GM12872 (cell line): ENCODE data around the gene TMEM11.

Experiments used
- CTCF ChIP-seq: IDR thresholded peaks from 3 replicates; pipeline ENCODE4 v1.5.1; 2011; ENCODE audit warnings: low read depth, mild to moderate bottlenecking, low read length, moderate library complexity; ENCODE audit not compliant: insufficient read depth

The TMEM11 gene

GRCh38 chr17:21174186-21174585 is 39.8 kb downstream of the TMEM11 start:
- TF ChIP-seq CTCF: no peak

- no peak for TF ChIP-seq CTCF
Measured at GRCh38 chr17:21173543-21173942, 40.4 kb downstream of the TMEM11 start.

DNA sequence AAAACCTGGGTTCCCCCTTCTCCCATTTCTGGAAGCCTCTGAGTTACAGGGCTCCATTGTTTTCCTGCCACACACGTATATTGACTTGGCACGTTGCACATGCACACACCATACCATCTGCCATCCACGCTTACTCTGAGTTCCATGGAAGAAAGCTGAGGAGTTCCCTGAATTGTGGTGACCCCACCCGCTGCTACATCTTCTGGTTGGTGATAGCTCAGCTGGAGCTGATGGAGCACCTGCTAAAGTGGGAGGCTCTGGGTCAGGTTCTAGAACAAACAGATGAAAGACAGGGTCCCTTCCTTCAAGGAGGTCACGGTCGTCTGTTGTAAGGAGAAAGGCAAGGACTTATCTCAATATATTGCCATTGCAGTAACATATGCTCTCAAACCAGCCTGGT is 41.1 kb downstream of the TMEM11 start:
- TF ChIP-seq CTCF: no peak

GRCh38 chr17:21171970-21172510 is 41.9 kb downstream of the TMEM11 start:
- TF ChIP-seq CTCF: no peak

DNA sequence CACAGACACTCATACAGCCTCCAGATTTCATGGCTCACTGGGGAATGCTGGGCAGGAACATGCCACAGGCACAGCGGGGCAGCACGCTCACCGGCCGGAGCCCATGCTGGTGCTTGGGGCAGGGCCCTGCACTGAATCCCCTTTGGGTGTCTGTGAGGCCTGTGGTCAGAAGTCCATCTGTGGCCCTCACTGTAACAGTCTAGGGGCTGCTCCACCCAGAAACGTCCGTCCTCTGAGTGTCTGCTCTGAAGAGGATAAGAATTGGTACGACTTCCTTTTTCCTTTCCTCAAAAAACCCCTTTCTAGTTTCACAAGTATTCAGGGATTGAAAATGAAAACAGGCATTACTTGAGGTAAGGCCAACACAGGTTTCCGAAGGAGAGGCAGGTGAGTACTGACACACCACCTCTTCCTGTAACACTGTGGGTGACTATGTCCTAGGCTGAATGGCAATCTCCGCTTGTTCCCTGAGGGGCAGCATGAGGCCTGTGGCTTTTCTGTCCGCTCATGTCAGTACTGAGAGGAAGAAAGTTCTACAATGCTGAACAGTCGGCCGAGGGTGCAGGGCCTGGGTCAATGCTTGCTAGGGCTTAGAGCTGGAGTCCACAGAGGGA is 42.5 kb downstream of the TMEM11 start:
- TF ChIP-seq CTCF: no peak

DNA sequence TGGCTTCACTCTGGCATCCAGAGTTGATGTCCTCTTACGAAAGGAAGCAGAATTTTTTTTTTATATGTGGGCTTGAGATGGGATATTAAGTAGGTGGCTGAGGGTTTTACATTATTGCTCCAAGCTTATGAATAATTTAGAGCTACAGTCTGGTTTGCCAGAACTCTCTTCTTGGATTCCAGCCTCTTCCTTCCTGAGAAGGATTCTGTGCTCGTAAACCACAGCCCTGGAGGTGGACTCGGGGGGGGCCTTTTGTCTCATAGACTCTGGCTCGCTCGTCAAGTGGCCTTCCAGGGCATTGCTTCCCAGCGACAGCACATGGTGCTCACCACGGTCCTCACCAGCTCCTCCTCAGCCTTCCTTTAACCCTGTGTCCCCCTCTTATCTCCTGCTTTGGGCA is 43.2 kb downstream of the TMEM11 start:
- no peak for TF ChIP-seq CTCF

- TF ChIP-seq CTCF: no peak
Measured at GRCh38 chr17:21169496-21169895, 44.5 kb downstream of the TMEM11 start.
